A549 (cell line): ENCODE data around the gene PIK3C3.

Experiments
- BHLHE40 ChIP-seq: IDR thresholded peaks from 2 replicates; pipeline ENCODE4 v1.6.1; 2012; ENCODE audit warnings: low read depth, low read length, inconsistent platforms
- CEBPB ChIP-seq, 2 experiments: fragments of >200 bp in 1 of 2; sonication (Bioruptor Twin) in 1 of 2; formaldehyde crosslinking in 1 of 2; IDR thresholded peaks; 2 replicates each; pipeline ENCODE4 v1.6.1; 2012 to 2016
- EHF ChIP-seq: fragments of 250-450 bp; sonication (Bioruptor Pico); IDR thresholded peaks from 2 replicates; pipeline ENCODE4 v1.5.0; 2020; ENCODE audit warnings: mild to moderate bottlenecking
- ESRRA ChIP-seq: fragments of 150-350 bp; IDR thresholded peaks from 2 replicates; pipeline ENCODE4 v1.6.1; 2014; ENCODE audit warnings: mild to moderate bottlenecking, low read length, borderline replicate concordance
- HOXA7 ChIP-seq: fragments of 250-450 bp; sonication (Bioruptor Pico); IDR thresholded peaks from 2 replicates; pipeline ENCODE4 v1.5.0; 2020; ENCODE audit warnings: mild to moderate bottlenecking, moderate library complexity
- POLR2A ChIP-seq: IDR thresholded peaks from 2 replicates; pipeline ENCODE4 v1.6.1; 2012; ENCODE audit warnings: mild to moderate bottlenecking, low read length
- RNF2 ChIP-seq: fragments of 200-600 bp; sonication (generic); IDR thresholded peaks from 2 replicates; pipeline ENCODE4 v1.6.1; 2016; ENCODE audit warnings: low read depth, mild to moderate bottlenecking, antibody characterized with exemption, moderate library complexity, borderline replicate concordance
- SREBF2 ChIP-seq: fragments of 450-650 bp; IDR thresholded peaks from 2 replicates; pipeline ENCODE4 v1.6.1; 2014; ENCODE audit warnings: mild to moderate bottlenecking, moderate library complexity
- TF ChIP-seq, protein P1 (sequence below): fragments of >200 bp; sonication (Bioruptor Twin); formaldehyde crosslinking; IDR thresholded peaks from 3 replicates; pipeline ENCODE4 v1.5.1; 2016
- TF ChIP-seq, protein P2 (sequence below): fragments of 200-600 bp; sonication (generic); IDR thresholded peaks from 2 replicates; pipeline ENCODE4 v1.6.1; 2016; ENCODE audit warnings: antibody characterized with exemption, mild to moderate bottlenecking, moderate library complexity

DNA sequence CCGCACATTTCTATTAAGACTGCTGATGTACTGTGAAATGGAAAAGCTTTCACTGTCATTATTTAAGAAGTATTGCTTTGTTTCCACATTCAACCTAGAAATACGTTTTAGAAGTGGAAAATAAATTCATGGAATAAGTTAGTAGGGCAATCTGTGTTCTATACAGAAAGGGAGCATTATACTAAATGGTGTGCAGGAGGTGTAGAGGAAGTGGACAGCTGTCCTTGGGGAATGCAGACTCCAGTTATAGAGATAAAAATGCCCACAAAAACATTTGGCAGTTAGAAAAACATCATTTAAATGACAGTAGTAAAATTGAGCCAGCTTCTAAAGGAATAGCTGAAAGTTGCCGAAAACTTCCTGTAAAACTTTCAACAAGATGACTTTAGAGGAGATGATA, 46.8 kb downstream of the PIK3C3 start:
- no peak for TF ChIP-seq HOXA7 (CRISPR knock-in tag)
- no peak for TF ChIP-seq CEBPB (IDR thresholded peaks at IDR 0.05)
- TF ChIP-seq, protein P1, sequence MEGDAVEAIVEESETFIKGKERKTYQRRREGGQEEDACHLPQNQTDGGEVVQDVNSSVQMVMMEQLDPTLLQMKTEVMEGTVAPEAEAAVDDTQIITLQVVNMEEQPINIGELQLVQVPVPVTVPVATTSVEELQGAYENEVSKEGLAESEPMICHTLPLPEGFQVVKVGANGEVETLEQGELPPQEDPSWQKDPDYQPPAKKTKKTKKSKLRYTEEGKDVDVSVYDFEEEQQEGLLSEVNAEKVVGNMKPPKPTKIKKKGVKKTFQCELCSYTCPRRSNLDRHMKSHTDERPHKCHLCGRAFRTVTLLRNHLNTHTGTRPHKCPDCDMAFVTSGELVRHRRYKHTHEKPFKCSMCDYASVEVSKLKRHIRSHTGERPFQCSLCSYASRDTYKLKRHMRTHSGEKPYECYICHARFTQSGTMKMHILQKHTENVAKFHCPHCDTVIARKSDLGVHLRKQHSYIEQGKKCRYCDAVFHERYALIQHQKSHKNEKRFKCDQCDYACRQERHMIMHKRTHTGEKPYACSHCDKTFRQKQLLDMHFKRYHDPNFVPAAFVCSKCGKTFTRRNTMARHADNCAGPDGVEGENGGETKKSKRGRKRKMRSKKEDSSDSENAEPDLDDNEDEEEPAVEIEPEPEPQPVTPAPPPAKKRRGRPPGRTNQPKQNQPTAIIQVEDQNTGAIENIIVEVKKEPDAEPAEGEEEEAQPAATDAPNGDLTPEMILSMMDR, result no peak
- TF ChIP-seq ESRRA, result no peak
- TF ChIP-seq BHLHE40, result no peak
- no peak for TF ChIP-seq SREBF2
- no peak for TF ChIP-seq POLR2A
- no peak for TF ChIP-seq RNF2
- TF ChIP-seq, protein P2, sequence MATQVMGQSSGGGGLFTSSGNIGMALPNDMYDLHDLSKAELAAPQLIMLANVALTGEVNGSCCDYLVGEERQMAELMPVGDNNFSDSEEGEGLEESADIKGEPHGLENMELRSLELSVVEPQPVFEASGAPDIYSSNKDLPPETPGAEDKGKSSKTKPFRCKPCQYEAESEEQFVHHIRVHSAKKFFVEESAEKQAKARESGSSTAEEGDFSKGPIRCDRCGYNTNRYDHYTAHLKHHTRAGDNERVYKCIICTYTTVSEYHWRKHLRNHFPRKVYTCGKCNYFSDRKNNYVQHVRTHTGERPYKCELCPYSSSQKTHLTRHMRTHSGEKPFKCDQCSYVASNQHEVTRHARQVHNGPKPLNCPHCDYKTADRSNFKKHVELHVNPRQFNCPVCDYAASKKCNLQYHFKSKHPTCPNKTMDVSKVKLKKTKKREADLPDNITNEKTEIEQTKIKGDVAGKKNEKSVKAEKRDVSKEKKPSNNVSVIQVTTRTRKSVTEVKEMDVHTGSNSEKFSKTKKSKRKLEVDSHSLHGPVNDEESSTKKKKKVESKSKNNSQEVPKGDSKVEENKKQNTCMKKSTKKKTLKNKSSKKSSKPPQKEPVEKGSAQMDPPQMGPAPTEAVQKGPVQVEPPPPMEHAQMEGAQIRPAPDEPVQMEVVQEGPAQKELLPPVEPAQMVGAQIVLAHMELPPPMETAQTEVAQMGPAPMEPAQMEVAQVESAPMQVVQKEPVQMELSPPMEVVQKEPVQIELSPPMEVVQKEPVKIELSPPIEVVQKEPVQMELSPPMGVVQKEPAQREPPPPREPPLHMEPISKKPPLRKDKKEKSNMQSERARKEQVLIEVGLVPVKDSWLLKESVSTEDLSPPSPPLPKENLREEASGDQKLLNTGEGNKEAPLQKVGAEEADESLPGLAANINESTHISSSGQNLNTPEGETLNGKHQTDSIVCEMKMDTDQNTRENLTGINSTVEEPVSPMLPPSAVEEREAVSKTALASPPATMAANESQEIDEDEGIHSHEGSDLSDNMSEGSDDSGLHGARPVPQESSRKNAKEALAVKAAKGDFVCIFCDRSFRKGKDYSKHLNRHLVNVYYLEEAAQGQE, result no peak
- TF ChIP-seq EHF (CRISPR knock-in tag), result no peak
